Endothelial cell of umbilical vein (primary cell): ENCODE results near the gene ZNF234. TPM values are rescaled to one million over a fixed set of nuclear protein-coding genes. Genes with fewer than 3 reads are reported as not detected.

Source experiments
- BruUV-seq: library from RNA; stranded (reverse); fragments of 400-500 nt; replicated peaks from 2 replicates; lab custom pipeline; 2021; lab: Mats Ljungman, UMichigan
- CTCF ChIA-PET: fragments of 300-600, 350-600 bp; sonication (Branson Sonifier 250); formaldehyde crosslinking; loops from one replicate; lab custom pipeline; 2021; ENCODE audit warnings: antibody characterized with exemption, inconsistent platforms; lab: Charles Lee
- POLR2A ChIA-PET: fragments of 300-600, 350-600 bp; sonication (Branson Sonifier 250); formaldehyde crosslinking; loops from one replicate; lab custom pipeline; 2021; ENCODE audit warnings: antibody characterized with exemption, inconsistent platforms; lab: Charles Lee
- DNase-seq: peaks from one replicate; pipeline ENCODE4 v3.0.0-alpha.2; 2011; ENCODE audit warnings: low read depth, low spot score
- FAIRE-seq: peaks from 2 replicates; lab custom pipeline; 2011; peaks lifted over from hg19 to GRCh38; lab: Jason Lieb, UNC
- H2AFZ ChIP-seq: 2 replicates; pipeline ENCODE4 v1.6.0; 2012; ENCODE audit warnings: low read depth, low read length, control low read depth, inconsistent platforms
- H3K27ac ChIP-seq: 2 replicates; pipeline ENCODE4 v1.5.1; 2011; ENCODE audit warnings: low read depth, mild to moderate bottlenecking, control low read depth, low read length, moderate library complexity; ENCODE audit not compliant: insufficient read depth
- H3K27me3 ChIP-seq, 2 experiments: 2 replicates each; pipeline versions ENCODE4 v1.6.0 to v1.6.1; 2011; ENCODE audit warnings: low read length in 2 of 2, mixed read lengths in 1 of 2; ENCODE audit not compliant: control insufficient read depth in 2 of 2, insufficient read depth in 2 of 2
- H3K36me3 ChIP-seq, 2 experiments: 2 replicates in 1 of 2; 3 replicates in 1 of 2; pipeline ENCODE4 v1.5.1; 2011; ENCODE audit warnings: low read length in 2 of 2, mild to moderate bottlenecking in 1 of 2, moderate library complexity in 1 of 2; ENCODE audit not compliant: control insufficient read depth in 2 of 2, insufficient read depth in 2 of 2; ENCODE audit errors: extremely low read depth in 1 of 2
- H3K4me1 ChIP-seq: 3 replicates; pipeline ENCODE4 v1.5.1; 2011; ENCODE audit warnings: mild to moderate bottlenecking, low read length; ENCODE audit not compliant: control insufficient read depth, insufficient read depth; ENCODE audit errors: extremely low read depth
- H3K4me2 ChIP-seq: 2 replicates; pipeline ENCODE4 v1.6.1; 2011; ENCODE audit warnings: low read length, control low read depth, mixed read lengths; ENCODE audit not compliant: insufficient read depth
- H3K4me3 ChIP-seq, 3 experiments: fragments of 200-600 bp in 1 of 3; sonication (generic), shearing (Covaris generic) in 1 of 3; replicated peaks in 1 of 3; 2 replicates each; pipeline ENCODE4 v1.5.1; 2011 to 2016; ENCODE audit warnings: control low read depth in 3 of 3, low read length in 3 of 3, mild to moderate bottlenecking in 2 of 3, inconsistent platforms in 1 of 3, low read depth in 1 of 3, moderate library complexity in 1 of 3; ENCODE audit not compliant: insufficient read depth in 1 of 3
- H3K79me2 ChIP-seq: 2 replicates; pipeline ENCODE4 v1.6.0; 2012; ENCODE audit warnings: low read length, inconsistent platforms; ENCODE audit not compliant: control insufficient read depth, insufficient read depth
- H3K9ac ChIP-seq: replicated peaks from 2 replicates; pipeline ENCODE3; 2011; ENCODE audit warnings: low read length, control low read depth; ENCODE audit not compliant: insufficient read depth; ENCODE audit errors: extremely low read depth
- H3K9me1 ChIP-seq: replicated peaks from 3 replicates; pipeline ENCODE4 v1.6.0; 2011; ENCODE audit warnings: mild to moderate bottlenecking, low read length; ENCODE audit not compliant: control insufficient read depth, insufficient read depth; ENCODE audit errors: extremely low read depth
- H3K9me3 ChIP-seq: replicated peaks from 2 replicates; pipeline ENCODE4 v1.5.1; 2012; ENCODE audit warnings: low read length, inconsistent platforms; ENCODE audit not compliant: control insufficient read depth, insufficient read depth
- H4K20me1 ChIP-seq: replicated peaks from 2 replicates; pipeline ENCODE3; 2011; ENCODE audit warnings: mild to moderate bottlenecking, low read length; ENCODE audit not compliant: control insufficient read depth, insufficient read depth; ENCODE audit errors: extremely low read depth
- EZH2 ChIP-seq: IDR thresholded peaks from 2 replicates; pipeline ENCODE4 v1.6.1; 2012; ENCODE audit warnings: borderline replicate concordance, low read depth, mild to moderate bottlenecking, moderate library complexity, low read length, inconsistent platforms; ENCODE audit not compliant: severe bottlenecking
- FOS ChIP-seq: IDR thresholded peaks from 2 replicates; pipeline ENCODE4 v1.6.1; 2011; ENCODE audit warnings: mild to moderate bottlenecking, low read length, moderate library complexity, borderline replicate concordance; ENCODE audit not compliant: insufficient read depth
- GATA2 ChIP-seq: IDR thresholded peaks from 2 replicates; pipeline ENCODE4 v1.7.0; 2011; ENCODE audit warnings: low read depth, mild to moderate bottlenecking, moderate library complexity, mixed read lengths, low read length; ENCODE audit not compliant: insufficient read length, insufficient read depth
- JUN ChIP-seq: IDR thresholded peaks from 2 replicates; pipeline ENCODE4 v1.6.1; 2011; ENCODE audit warnings: borderline replicate concordance, low read depth; ENCODE audit not compliant: insufficient read length, insufficient read depth
- MAX ChIP-seq: IDR thresholded peaks from 2 replicates; pipeline ENCODE4 v1.6.1; 2011; ENCODE audit not compliant: insufficient read depth, insufficient read length
- MYC ChIP-seq: IDR thresholded peaks from one replicate; pipeline ENCODE4 v1.6.1; 2011; ENCODE audit warnings: mild to moderate bottlenecking, low read depth, low read length
- POLR2A ChIP-seq: IDR thresholded peaks from 2 replicates; pipeline ENCODE4 v1.6.1; 2012; ENCODE audit warnings: low read depth, mild to moderate bottlenecking, control low read depth, low read length
- POLR2AphosphoS5 ChIP-seq: IDR thresholded peaks from 2 replicates; pipeline ENCODE4 v1.6.1; 2012; ENCODE audit warnings: low read depth, mild to moderate bottlenecking, control low read depth, low read length, moderate library complexity; ENCODE audit not compliant: insufficient read depth
- dilution Hi-C: fragments of 300-500 bp; cut with MboI; formaldehyde crosslinking; loops from one replicate; pipeline ENCODE4 v1.15.0; 2019; ENCODE audit warnings: low sequenced_read_pairs; ENCODE audit not compliant: extremely low pct_ligation_motif_present
- intact Hi-C: fragments of 100-400 bp; cut with micrococcal nuclease; formaldehyde crosslinking; loops from one replicate; pipeline ENCODE4 v1.10.0; 2022
- polyA plus RNA-seq, 4 experiments: library from polyadenylated mRNA; depleted of rRNA in 3 of 4; stranded (reverse) in 3 of 4; unstranded in 1 of 4; fragments of >200 nt; gene quantifications; 2 replicates each; pipeline versions ENCODE4 v1.2.1 to v1.2.3, GENCODE V29; 2011 to 2012; ENCODE audit warnings: missing spikeins in 1 of 4
- total RNA-seq: library from RNA; stranded (reverse); gene quantifications from 2 replicates; pipeline ENCODE4 v1.2.3, GENCODE V29; 2021
- TF ChIP-seq, protein P1 (sequence below), 2 donors: IDR thresholded peaks; 1 replicate in 1 of 2; 2 replicates in 1 of 2; pipeline ENCODE4 v1.5.1; 2011; ENCODE audit warnings: low read length in 2 of 2, mild to moderate bottlenecking in 2 of 2, moderate library complexity in 2 of 2, control low read depth in 1 of 2, inconsistent platforms in 1 of 2, low read depth in 1 of 2; ENCODE audit not compliant: insufficient read depth in 1 of 2; ENCODE audit errors: extremely low read depth in 1 of 2

The ZNF234 gene
- total and polyA plus RNA-seq, 2 donors (not counting 3 experiments of a cell fraction or from before 2014, with no cell fraction given): 2.5 to 11.9 TPM

- CTCF ChIA-PET: no interaction called here
Measured at GRCh38 chr19:44190020-44190419, 48.7 kb downstream of the ZNF234 start.

DNA sequence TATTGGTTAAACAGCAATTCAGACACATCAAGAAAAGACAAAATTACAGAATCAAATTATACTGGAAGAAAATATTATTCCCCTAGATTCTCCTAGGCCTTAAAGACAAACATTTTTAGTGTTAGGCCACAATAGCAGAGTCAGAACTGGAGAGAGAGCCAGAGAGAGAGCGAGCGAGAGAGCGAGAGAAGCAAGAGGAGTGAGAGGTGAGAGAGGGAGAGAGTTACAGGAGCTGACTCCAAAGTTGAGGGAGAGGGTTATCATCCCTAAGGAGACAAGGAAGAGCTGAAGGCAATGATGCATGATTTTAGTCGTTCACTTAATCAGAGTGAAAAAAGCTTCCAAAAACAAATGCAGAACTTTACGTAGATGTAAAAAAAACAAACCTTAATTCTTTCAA is 50.8 kb downstream of the ZNF234 start:
- no peaks in the 10 kb centered on the region for H3K79me2 ChIP-seq
- no peaks in the 10 kb centered on the region for H3K27me3 ChIP-seq
- DNase-seq (no peak), FAIRE-seq (no peak)
- BruUV-seq: no TSS peak
- H3K4me2 ChIP-seq: no peak overlapping the region
- H3K9me3 ChIP-seq: no peaks in the 10 kb centered on the region
- TF ChIP-seq, protein P1, sequence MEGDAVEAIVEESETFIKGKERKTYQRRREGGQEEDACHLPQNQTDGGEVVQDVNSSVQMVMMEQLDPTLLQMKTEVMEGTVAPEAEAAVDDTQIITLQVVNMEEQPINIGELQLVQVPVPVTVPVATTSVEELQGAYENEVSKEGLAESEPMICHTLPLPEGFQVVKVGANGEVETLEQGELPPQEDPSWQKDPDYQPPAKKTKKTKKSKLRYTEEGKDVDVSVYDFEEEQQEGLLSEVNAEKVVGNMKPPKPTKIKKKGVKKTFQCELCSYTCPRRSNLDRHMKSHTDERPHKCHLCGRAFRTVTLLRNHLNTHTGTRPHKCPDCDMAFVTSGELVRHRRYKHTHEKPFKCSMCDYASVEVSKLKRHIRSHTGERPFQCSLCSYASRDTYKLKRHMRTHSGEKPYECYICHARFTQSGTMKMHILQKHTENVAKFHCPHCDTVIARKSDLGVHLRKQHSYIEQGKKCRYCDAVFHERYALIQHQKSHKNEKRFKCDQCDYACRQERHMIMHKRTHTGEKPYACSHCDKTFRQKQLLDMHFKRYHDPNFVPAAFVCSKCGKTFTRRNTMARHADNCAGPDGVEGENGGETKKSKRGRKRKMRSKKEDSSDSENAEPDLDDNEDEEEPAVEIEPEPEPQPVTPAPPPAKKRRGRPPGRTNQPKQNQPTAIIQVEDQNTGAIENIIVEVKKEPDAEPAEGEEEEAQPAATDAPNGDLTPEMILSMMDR (IDR thresholded peaks at IDR 0.05; ENCODE audit: extremely low read depth in 1 of 2, insufficient read depth in 1 of 2, low read depth in 1 of 2, low read length in 2 of 2): no peak
- TF ChIP-seq EZH2: no peak
- no peak for TF ChIP-seq MAX
- no peak for TF ChIP-seq FOS
- no peak for TF ChIP-seq GATA2
- TF ChIP-seq JUN: no peak
- TF ChIP-seq POLR2A: no peak
- no peak for TF ChIP-seq POLR2AphosphoS5
- TF ChIP-seq MYC: no peak
- H3K9me1 ChIP-seq: no peaks in the 10 kb centered on the region
- dilution Hi-C loops: no loop called here
- H3K9ac ChIP-seq: no peak overlapping the region
- POLR2A ChIA-PET: no interaction called here
- no peak overlapping the region for H3K27ac ChIP-seq
- CTCF ChIA-PET: no interaction called here
- no peak overlapping the region for H3K4me3 ChIP-seq
- no peaks in the 10 kb centered on the region for H3K4me1 ChIP-seq
- H2AFZ ChIP-seq: no peak overlapping the region
- intact Hi-C loops: no loop called here
- no peaks in the 10 kb centered on the region for H3K36me3 ChIP-seq
- H4K20me1 ChIP-seq: no peaks in the 10 kb centered on the region

More at GRCh38 chr19:44190020-44190419, 48.7 kb downstream of the ZNF234 start:
- POLR2A ChIA-PET: no interaction called here
- intact Hi-C loops: no loop called here
- dilution Hi-C loops: no loop called here
- Histone ChIP-seq H3K9me1 (no peaks in the 10 kb centered on the region), H3K9me3 (no peaks in the 10 kb centered on the region), H3K4me2 (no peak overlapping the region), H3K4me3 (no peak overlapping the region), H2AFZ (no peak overlapping the region), H3K9ac (no peak overlapping the region), H3K79me2 (no peaks in the 10 kb centered on the region), H3K27me3 (no peaks in the 10 kb centered on the region), H3K36me3 (no peaks in the 10 kb centered on the region), H3K4me1 (no peaks in the 10 kb centered on the region), H3K27ac (no peak overlapping the region), H4K20me1 (no peaks in the 10 kb centered on the region)
- DNase-seq (no peak), FAIRE-seq (no peak)
- BruUV-seq: no TSS peak
- no peak for TF ChIP-seq MAX
- no peak for TF ChIP-seq FOS
- no peak for TF ChIP-seq POLR2AphosphoS5
- no peak for TF ChIP-seq POLR2A
- TF ChIP-seq EZH2: no peak
